HepG2 (cell line): Measurements from ENCODE around the gene PARK7. TPM values are rescaled to one million over a fixed set of nuclear protein-coding genes. Genes with fewer than 3 reads are reported as not detected.

ENCODE experiments used
- ATAC-seq: fragments of 200-7000 bp; cut with Tn5 transposase; 3 replicates; pipeline ENCODE4 v1.9.1; 2020; ENCODE audit warnings: mild to moderate bottlenecking, moderate library complexity
- BruUV-seq: library from RNA; stranded (reverse); fragments of 400-500 nt; replicated peaks from 2 replicates; lab custom pipeline; 2021; lab: Mats Ljungman, UMichigan
- CTCF ChIA-PET: fragments of 300-600 bp; formaldehyde crosslinking; extraction: SDS; loops from one replicate; lab custom pipeline; 2021; ENCODE audit warnings: low total read pairs, inconsistent platforms, low intra/inter-chr PET ratio; lab: Yijun Ruan, JAX
- POLR2A ChIA-PET: fragments of 350-600 bp; sonication (Branson Sonifier 250); formaldehyde crosslinking; loops from one replicate; lab custom pipeline; 2020; ENCODE audit warnings: antibody characterized with exemption, inconsistent platforms; lab: Yijun Ruan, JAX
- DNase-seq: peaks from one replicate; pipeline ENCODE4 v3.0.0-alpha.2; 2015; ENCODE audit warnings: low spot score
- FAIRE-seq: peaks from 3 replicates; lab custom pipeline; 2011; peaks lifted over from hg19 to GRCh38; lab: Jason Lieb, UNC
- H2AFZ ChIP-seq: one replicate; pipeline ENCODE4 v1.6.1; 2011; ENCODE audit warnings: low read length, inconsistent platforms
- H3K27ac ChIP-seq: fragments of 300-600 bp; 3 replicates; pipeline ENCODE4 v1.8.0; 2011; ENCODE audit warnings: mixed run types, mild to moderate bottlenecking, mixed read lengths, low read length, inconsistent platforms; ENCODE audit not compliant: insufficient read depth; ENCODE audit errors: extremely low read length
- H3K27me3 ChIP-seq, 2 experiments: fragments of 200-600 bp in 1 of 2; 2 replicates in 1 of 2; 3 replicates in 1 of 2; pipeline versions ENCODE4 v1.6.0 to v1.8.0; 2011; ENCODE audit warnings: low read length in 2 of 2, mild to moderate bottlenecking in 2 of 2, moderate library complexity in 2 of 2, inconsistent platforms in 1 of 2; ENCODE audit not compliant: insufficient read depth in 2 of 2, control insufficient read depth in 1 of 2
- H3K36me3 ChIP-seq, 2 experiments: fragments of 200-600 bp in 1 of 2; replicated peaks in 1 of 2; 2 replicates in 1 of 2; 3 replicates in 1 of 2; pipeline versions ENCODE4 v1.5.1 to v1.8.0; 2011; ENCODE audit warnings: low read length in 2 of 2, inconsistent platforms in 1 of 2; ENCODE audit not compliant: insufficient read depth in 2 of 2, control insufficient read depth in 1 of 2
- H3K4me1 ChIP-seq: 2 replicates; pipeline ENCODE4 v1.5.1; 2012; ENCODE audit warnings: low read length, inconsistent platforms; ENCODE audit not compliant: insufficient read depth
- H3K4me2 ChIP-seq: 2 replicates; pipeline ENCODE4 v1.6.0; 2011; ENCODE audit warnings: low read depth, low read length, inconsistent platforms
- H3K4me3 ChIP-seq, 3 experiments: fragments of 200-600 bp in 1 of 3; sonication (generic), shearing (Covaris generic) in 1 of 3; replicated peaks in 1 of 3; 2 replicates each; pipeline ENCODE4 v1.5.1; 2011 to 2016; ENCODE audit warnings: low read length in 3 of 3, inconsistent platforms in 2 of 3, low read depth in 2 of 3, mild to moderate bottlenecking in 2 of 3, control low read depth in 1 of 3, mixed read lengths in 1 of 3; ENCODE audit not compliant: insufficient read depth in 1 of 3
- H3K79me2 ChIP-seq: one replicate; pipeline ENCODE4 v1.6.1; 2011; ENCODE audit warnings: low read length, inconsistent platforms; ENCODE audit not compliant: insufficient read depth
- H3K9ac ChIP-seq: 2 replicates; pipeline ENCODE4 v1.6.0; 2011; ENCODE audit warnings: mild to moderate bottlenecking, low read depth, low read length, inconsistent platforms; ENCODE audit not compliant: insufficient read depth
- H3K9me3 ChIP-seq: 2 replicates; pipeline ENCODE4 v1.5.1; 2012; ENCODE audit warnings: mild to moderate bottlenecking, low read length
- H4K20me1 ChIP-seq: 2 replicates; pipeline ENCODE4 v1.6.0; 2011; ENCODE audit warnings: inconsistent platforms, mild to moderate bottlenecking, low read length, moderate library complexity; ENCODE audit not compliant: insufficient read depth
- CREB1 ChIP-seq, 2 experiments: fragments of 450-650 bp in 1 of 2; IDR thresholded peaks; 2 replicates each; pipeline ENCODE4 v1.6.1; 2016 to 2017; ENCODE audit warnings: control low read depth in 1 of 2, mild to moderate bottlenecking in 1 of 2, missing compliant biosample characterization in 1 of 2, missing genetic modification characterization in 1 of 2
- HOXA3 ChIP-seq: sonication (generic); formaldehyde crosslinking; IDR thresholded peaks from 2 replicates; pipeline ENCODE4 v1.5.0; 2020; ENCODE audit warnings: missing genetic modification reagents
- SMARCC2 ChIP-seq: fragments of 450-650 bp; IDR thresholded peaks from 2 replicates; pipeline ENCODE4 v1.6.1; 2017; ENCODE audit warnings: antibody characterized with exemption, mild to moderate bottlenecking
- TCF7 ChIP-seq: sonication (generic); IDR thresholded peaks from 2 replicates; pipeline ENCODE4 v1.6.1; 2016; ENCODE audit warnings: antibody characterized with exemption, low read depth
- ZNF20 ChIP-seq: sonication (generic); formaldehyde crosslinking; IDR thresholded peaks from 2 replicates; pipeline ENCODE4 v1.4.0; 2020; ENCODE audit warnings: mild to moderate bottlenecking, moderate library complexity, missing genetic modification reagents
- ZNF30 ChIP-seq: sonication (generic); formaldehyde crosslinking; IDR thresholded peaks from 2 replicates; pipeline ENCODE4 v1.5.0; 2020; ENCODE audit warnings: mild to moderate bottlenecking, missing genetic modification reagents
- WGBS: methylation state at CpG from one replicate; pipeline ENCODE4 v1.1.6; 2017; ENCODE audit warnings: low lambda C conversion rate; 5-methylcytosine and 5-hydroxymethylcytosine counted together
- in situ Hi-C: cut with HindIII; loops from 2 replicates; pipeline ENCODE4 v1.10.0; 2017; ENCODE audit warnings: low pct_unique_long_range_greater_than_20kb; ENCODE audit not compliant: extremely low pct_ligation_motif_present
- intact Hi-C: fragments of 100-400 bp; cut with micrococcal nuclease; formaldehyde crosslinking; loops from one replicate; pipeline ENCODE4 v1.10.0; 2022; ENCODE audit not compliant: unreplicated experiment
- polyA plus RNA-seq, 8 experiments: library from polyadenylated mRNA; depleted of rRNA in 3 of 8; stranded (reverse) in 7 of 8; unstranded in 1 of 8; fragments of >200 nt; fragmentation: Illumina TruSeq in 4 of 8; extraction: Trizol in 4 of 8; gene quantifications; 2 replicates each; pipeline versions ENCODE4 v1.2.1 to v1.2.3, GENCODE V29; 2011 to 2016; ENCODE audit warnings: low read depth in 4 of 8, missing spikeins in 1 of 8, mixed read lengths in 1 of 8; ENCODE audit not compliant: insufficient read depth in 1 of 8
- total RNA-seq, 5 experiments: library from RNA; depleted of rRNA; stranded (reverse); fragments of >200 nt; fragmentation: Illumina TruSeq; extraction: Trizol; gene quantifications; 2 replicates each; pipeline ENCODE4 v1.2.3, GENCODE V29; 2016; ENCODE audit warnings: low read depth in 1 of 5
- TF ChIP-seq, protein P1 (sequence below): sonication (generic); formaldehyde crosslinking; IDR thresholded peaks from 2 replicates; pipeline ENCODE4 v1.5.0; 2020; ENCODE audit warnings: mild to moderate bottlenecking, missing genetic modification reagents, borderline replicate concordance

PARK7 gene
- total and polyA plus RNA-seq, 2 of the 13 experiments (the other 11 are each of a cell fraction or from before 2014, with no cell fraction given) = 212 to 296 TPM

- no peak for TF ChIP-seq ZNF30 (CRISPR knock-in tag)
These were observed 27.1 kb downstream of the PARK7 start (continued) for GRCh38 chr1:7988576-7988975.

DNA sequence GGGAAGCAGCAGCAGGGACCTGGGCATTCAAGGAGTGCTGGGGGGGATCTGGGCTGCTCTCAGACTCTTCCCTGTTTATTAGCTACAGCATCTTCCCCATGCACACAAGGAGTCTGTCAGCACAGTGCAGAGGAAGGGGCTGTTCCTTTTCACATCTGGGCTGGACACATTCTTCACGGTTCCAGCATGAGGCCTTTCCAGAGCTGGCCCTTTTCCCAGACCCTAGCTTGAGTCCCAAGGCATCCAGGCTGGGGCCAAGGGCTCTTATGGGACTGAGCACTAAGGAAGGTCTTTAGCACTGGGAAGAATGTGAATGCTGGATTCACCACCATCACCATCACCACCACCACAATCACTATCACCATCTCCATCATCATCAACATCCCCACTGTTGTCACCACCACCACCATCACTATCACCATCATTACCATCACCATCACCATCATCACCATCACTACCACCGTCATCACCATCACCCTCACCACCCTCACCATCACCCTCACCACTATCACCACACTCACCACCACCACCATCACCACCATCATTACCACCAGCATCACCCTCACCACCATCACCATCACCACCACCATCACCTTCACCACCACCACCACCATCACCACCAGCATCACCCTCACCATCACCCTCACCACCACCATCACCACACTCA is 28.4 kb downstream of the PARK7 start:
- FAIRE-seq = no peak
- POLR2A ChIA-PET = no interaction called here
- no peaks in the 10 kb centered on the region for H3K27me3 ChIP-seq
- intact Hi-C loops = no loop called here
- BruUV-seq = no TSS peak
- TF ChIP-seq CREB1 (IDR thresholded peaks at IDR 0.05) (peak; percentile 72), CREB1 (CRISPR knock-in tag; IDR thresholded peaks at IDR 0.05) (no peak), TCF7 (no peak), HOXA3 (CRISPR knock-in tag) (no peak), SMARCC2 (no peak), ZNF20 (CRISPR knock-in tag) (no peak)
- TF ChIP-seq, protein P1, sequence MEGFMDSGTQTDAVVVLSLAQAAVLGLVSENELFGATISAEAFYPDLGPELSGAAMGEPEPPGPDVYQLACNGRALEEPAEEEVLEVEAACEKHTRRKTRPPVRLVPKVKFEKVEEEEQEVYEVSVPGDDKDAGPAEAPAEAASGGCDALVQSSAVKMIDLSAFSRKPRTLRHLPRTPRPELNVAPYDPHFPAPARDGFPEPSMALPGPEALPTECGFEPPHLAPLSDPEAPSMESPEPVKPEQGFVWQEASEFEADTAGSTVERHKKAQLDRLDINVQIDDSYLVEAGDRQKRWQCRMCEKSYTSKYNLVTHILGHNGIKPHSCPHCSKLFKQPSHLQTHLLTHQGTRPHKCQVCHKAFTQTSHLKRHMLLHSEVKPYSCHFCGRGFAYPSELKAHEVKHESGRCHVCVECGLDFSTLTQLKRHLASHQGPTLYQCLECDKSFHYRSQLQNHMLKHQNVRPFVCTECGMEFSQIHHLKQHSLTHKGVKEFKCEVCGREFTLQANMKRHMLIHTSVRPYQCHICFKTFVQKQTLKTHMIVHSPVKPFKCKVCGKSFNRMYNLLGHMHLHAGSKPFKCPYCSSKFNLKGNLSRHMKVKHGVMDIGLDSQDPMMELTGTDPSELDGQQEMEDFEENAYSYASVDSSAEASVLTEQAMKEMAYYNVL (CRISPR knock-in tag) = no peak
- in situ Hi-C loops = no loop called here
- no peak overlapping the region for H2AFZ ChIP-seq
- H3K9ac ChIP-seq = no peak overlapping the region
- H3K4me3 ChIP-seq = no peak overlapping the region
- H3K4me2 ChIP-seq = no peak overlapping the region
- H3K27ac ChIP-seq = no peak overlapping the region
- DNase-seq = no peak
- no peaks in the 10 kb centered on the region for H3K79me2 ChIP-seq
- H3K4me1 ChIP-seq = no peaks in the 10 kb centered on the region
- no peaks in the 10 kb centered on the region for H3K9me3 ChIP-seq
- H4K20me1 ChIP-seq = no peaks in the 10 kb centered on the region
- H3K36me3 ChIP-seq = peaks cover 3 to 19% of the 10 kb centered on the region in 2 experiments; a peak in 4 of 5 replicates
- no peak for ATAC-seq
- 88% methylated on average over 2 of the region's 2 CpGs for WGBS
- CTCF ChIA-PET = no interaction called here
